WTC11 (cell line): ENCODE data around the gene HNRNPA0. TPM values are rescaled to one million over a fixed set of nuclear protein-coding genes. Genes with fewer than 3 reads are reported as not detected.

Experiments used
- ATAC-seq: fragments of 200-7000 bp; cut with Tn5 transposase; 2 replicates; pipeline ENCODE4 v1.10.0; 2021; ENCODE audit warnings: mild to moderate bottlenecking, moderate library complexity
- CTCF ChIA-PET: fragments of 300-600 bp; sonication (Branson Sonifier 250); formaldehyde crosslinking; loops from one replicate; lab custom pipeline; 2021; ENCODE audit warnings: antibody characterized with exemption; lab: Charles Lee
- POLR2A ChIA-PET: fragments of 350-600 bp; sonication (Branson Sonifier 250); formaldehyde crosslinking; loops from one replicate; lab custom pipeline; 2021; ENCODE audit warnings: antibody characterized with exemption; lab: Charles Lee
- DNase-seq: peaks from one replicate; pipeline ENCODE4 v3.0.0; 2021; ENCODE audit warnings: low spot score
- H3K27ac Mint-ChIP-seq: 2 replicates; pipeline ENCODE4 v1.8.0; 2021; ENCODE audit warnings: mixed read lengths
- H3K27me3 Mint-ChIP-seq: 2 replicates; pipeline ENCODE4 v1.8.0; 2021; ENCODE audit warnings: low read depth, mild to moderate bottlenecking, moderate library complexity, mixed read lengths
- H3K36me3 Mint-ChIP-seq: 2 replicates; pipeline ENCODE4 v1.8.0; 2021; ENCODE audit warnings: mixed read lengths
- H3K4me1 Mint-ChIP-seq: 2 replicates; pipeline ENCODE4 v1.8.0; 2022; ENCODE audit warnings: mixed read lengths
- H3K4me3 Mint-ChIP-seq: 2 replicates; pipeline ENCODE4 v1.8.0; 2021; ENCODE audit warnings: mild to moderate bottlenecking, moderate library complexity, mixed read lengths
- H3K9me3 Mint-ChIP-seq: 2 replicates; pipeline ENCODE4 v1.8.0; 2021; ENCODE audit warnings: mixed read lengths
- AFF4 ChIP-seq: sonication (generic); formaldehyde crosslinking; IDR thresholded peaks from 2 replicates; pipeline ENCODE4 v1.8.1; 2023; ENCODE audit warnings: mild to moderate bottlenecking, missing genetic modification reagents, borderline replicate concordance
- AR ChIP-seq: fragments of 250-450 bp; sonication (Bioruptor Pico); IDR thresholded peaks from 2 replicates; pipeline ENCODE4 v1.9.0; 2021; ENCODE audit warnings: mild to moderate bottlenecking
- ATF2 ChIP-seq: sonication (generic); formaldehyde crosslinking; IDR thresholded peaks from 2 replicates; pipeline ENCODE4 v1.8.1; 2022; ENCODE audit warnings: low read depth, missing genetic modification reagents, borderline replicate concordance
- ELF4 ChIP-seq: sonication (generic); formaldehyde crosslinking; IDR thresholded peaks from 2 replicates; pipeline ENCODE4 v1.8.1; 2022; ENCODE audit warnings: low read depth, mild to moderate bottlenecking, moderate library complexity, missing genetic modification reagents
- FOXP1 ChIP-seq: sonication (generic); formaldehyde crosslinking; IDR thresholded peaks from 2 replicates; pipeline ENCODE4 v1.8.0; 2022; ENCODE audit warnings: missing genetic modification reagents, mild to moderate bottlenecking, moderate library complexity, borderline replicate concordance
- FOXP4 ChIP-seq: sonication (generic); formaldehyde crosslinking; IDR thresholded peaks from 2 replicates; pipeline ENCODE4 v1.8.0; 2022; ENCODE audit warnings: mild to moderate bottlenecking, missing genetic modification reagents
- GRHL2 ChIP-seq: fragments of 250-450 bp; sonication (Bioruptor Pico); IDR thresholded peaks from 2 replicates; pipeline ENCODE4 v1.8.0; 2022; ENCODE audit warnings: mild to moderate bottlenecking, moderate library complexity; ENCODE audit not compliant: insufficient replicate concordance, severe bottlenecking
- HMGXB4 ChIP-seq: sonication (generic); formaldehyde crosslinking; IDR thresholded peaks from 2 replicates; pipeline ENCODE4 v1.8.1; 2023; ENCODE audit warnings: mild to moderate bottlenecking, moderate library complexity, missing genetic modification reagents
- IRF1 ChIP-seq: sonication (generic); formaldehyde crosslinking; IDR thresholded peaks from 2 replicates; pipeline ENCODE4 v1.8.0; 2023; ENCODE audit warnings: missing genetic modification reagents
- MYBL2 ChIP-seq: sonication (generic); formaldehyde crosslinking; IDR thresholded peaks from 2 replicates; pipeline ENCODE4 v1.8.1; 2023; ENCODE audit warnings: mild to moderate bottlenecking, moderate library complexity, missing genetic modification reagents
- NFATC4 ChIP-seq: fragments of 250-450 bp; sonication (Bioruptor Pico); IDR thresholded peaks from 2 replicates; pipeline ENCODE4 v1.9.0; 2021; ENCODE audit warnings: mild to moderate bottlenecking
- RELA ChIP-seq: sonication (generic); formaldehyde crosslinking; IDR thresholded peaks from 2 replicates; pipeline ENCODE4 v1.8.1; 2022; ENCODE audit warnings: missing genetic modification reagents, mild to moderate bottlenecking, borderline replicate concordance
- SMAD4 ChIP-seq: sonication (generic); formaldehyde crosslinking; IDR thresholded peaks from 2 replicates; pipeline ENCODE4 v1.8.0; 2022; ENCODE audit warnings: mild to moderate bottlenecking, missing genetic modification reagents
- SP1 ChIP-seq: sonication (generic); formaldehyde crosslinking; conservative IDR thresholded peaks from 2 replicates; pipeline ENCODE4 v1.8.1; 2022; ENCODE audit warnings: missing genetic modification reagents
- TEAD4 ChIP-seq: sonication (generic); formaldehyde crosslinking; IDR thresholded peaks from 2 replicates; pipeline ENCODE4 v1.8.0; 2022; ENCODE audit warnings: mild to moderate bottlenecking, missing genetic modification reagents
- USF2 ChIP-seq: sonication (generic); formaldehyde crosslinking; IDR thresholded peaks from 2 replicates; pipeline ENCODE4 v1.8.1; 2023; ENCODE audit warnings: mild to moderate bottlenecking, missing genetic modification reagents, moderate library complexity
- ZNF396 ChIP-seq: fragments of 250-450 bp; sonication (Bioruptor Pico); IDR thresholded peaks from 2 replicates; pipeline ENCODE4 v1.8.0; 2021; ENCODE audit warnings: mild to moderate bottlenecking, moderate library complexity, borderline replicate concordance
- ZNF416 ChIP-seq: fragments of 250-450 bp; sonication (Bioruptor Pico); IDR thresholded peaks from 2 replicates; pipeline ENCODE4 v1.9.0; 2021; ENCODE audit warnings: mild to moderate bottlenecking, inconsistent platforms
- total RNA-seq: library from RNA; stranded (reverse); gene quantifications from 3 replicates; pipeline ENCODE4 v1.2.3, GENCODE V29; 2021

HNRNPA0 gene
- total RNA-seq, 1 experiment from 2014 or later, result 66.6 TPM

GRCh38 chr5:137710086-137710485 lies 44.1 kb downstream of the HNRNPA0 start (continued):
- TF ChIP-seq ATF2 (CRISPR knock-in tag) (no peak), RELA (no peak)

- DNase-seq (no peak), ATAC-seq (no peak)
- TF ChIP-seq MYBL2 (no peak), TEAD4 (CRISPR knock-in tag) (no peak), AR (no peak), HMGXB4 (CRISPR knock-in tag) (no peak), FOXP4 (CRISPR knock-in tag) (no peak), FOXP1 (CRISPR knock-in tag) (no peak), ZNF396 (CRISPR knock-in tag) (no peak)
- peaks cover 17% of the 10 kb centered on the region for H3K9me3 Mint-ChIP-seq
- H3K27me3 Mint-ChIP-seq, result no peaks in the 10 kb centered on the region
- ChIA-PET POLR2A (no interaction called here), CTCF (no interaction called here)
- no peak overlapping the region for H3K4me3 Mint-ChIP-seq
- H3K27ac Mint-ChIP-seq, result no peak overlapping the region
- peaks cover 36% of the 10 kb centered on the region for H3K36me3 Mint-ChIP-seq
- no peaks in the 10 kb centered on the region for H3K4me1 Mint-ChIP-seq
Observed at GRCh38 chr5:137708796-137709559, 45.2 kb downstream of the HNRNPA0 start.

- Mint-ChIP-seq H3K4me1 (no peaks in the 10 kb centered on the region), H3K27ac (no peak overlapping the region), H3K36me3 (peaks cover 26% of the 10 kb centered on the region), H3K9me3 (peaks cover 7% of the 10 kb centered on the region), H3K27me3 (no peaks in the 10 kb centered on the region), H3K4me3 (no peak overlapping the region)
- POLR2A ChIA-PET, result no interaction called here
- no peak for DNase-seq
- CTCF ChIA-PET, result interaction anchor here (1.0 kb wide), 1 partner anchor 78 kb away, joined by 3 read pairs; no protein-coding TSS in a partner anchor
- TF ChIP-seq NFATC4 (CRISPR knock-in tag), result no peak
- no peak for TF ChIP-seq SMAD4 (CRISPR knock-in tag)
- TF ChIP-seq IRF1 (CRISPR knock-in tag), result no peak
- TF ChIP-seq GRHL2 (CRISPR knock-in tag), result no peak
- no peak for TF ChIP-seq AFF4 (CRISPR knock-in tag)
- TF ChIP-seq SP1 (CRISPR knock-in tag), result no peak
- no peak for TF ChIP-seq ELF4 (CRISPR knock-in tag)
- no peak for TF ChIP-seq USF2 (CRISPR knock-in tag)
- TF ChIP-seq TEAD4 (CRISPR knock-in tag), result no peak
- no peak for TF ChIP-seq ZNF416
- no peak for ATAC-seq
Observed at GRCh38 chr5:137708062-137708461, 46.1 kb downstream of the HNRNPA0 start.
